ENCODE data around the gene VWA7.

Gene VWA7

GRCh38 chr6:31744422-31744821 is 32.7 kb downstream of the VWA7 start:
- H3K27ac ChIP-seq (ENCODE audit: extremely low read depth, low read depth, low read length), result no peak overlapping the region
- peaks cover 14 to 58% of the 10 kb centered on the region in 2 experiments; a peak in 2 of 3 replicates for H3K36me3 ChIP-seq (ENCODE audit: control insufficient read depth in 2 of 2, insufficient read depth in 1 of 2, low read length in 2 of 2)
- ChIA-PET CTCF (no interaction called here), POLR2A (interaction anchor here (1.3 kb wide), 1 partner anchor 83 kb away, joined by 4 read pairs; the partner anchor contains the start of gene HSPA1B)
- no peaks in the 10 kb centered on the region for H3K9me3 ChIP-seq (ENCODE audit: control insufficient read depth, insufficient read depth, low read depth, low read length)
- H3K4me1 ChIP-seq (ENCODE audit: control insufficient read depth, insufficient read depth, low read length), result 0 out of 2 replicates have a peak, but pooled peaks cover 5% of the 10 kb centered on the region
- no peak overlapping the region for H3K4me3 ChIP-seq (ENCODE audit: low read depth, low read length)
- TF ChIP-seq ZNF660 (tag by site-specific recombination; IDR thresholded peaks at IDR 0.05) (no peak), ZEB2 (tag by site-specific recombination; IDR thresholded peaks at IDR 0.05) (no peak), ZBTB20 (tag by site-specific recombination; IDR thresholded peaks at IDR 0.05) (no peak)

GRCh38 chr6:31742894-31743293 is 34.2 kb downstream of the VWA7 start:
- Histone ChIP-seq H3K4me3 (ENCODE audit: low read depth, low read length) (no peak overlapping the region), H3K4me1 (ENCODE audit: control insufficient read depth, insufficient read depth, low read length) (peaks cover 17% of the 10 kb centered on the region), H3K36me3 (ENCODE audit: control insufficient read depth in 2 of 2, insufficient read depth in 1 of 2, low read length in 2 of 2) (peaks cover 14 to 54% of the 10 kb centered on the region in 2 experiments; a peak in 2 of 3 replicates), H3K27ac (ENCODE audit: extremely low read depth, low read depth, low read length) (no peak overlapping the region), H3K9me3 (ENCODE audit: control insufficient read depth, insufficient read depth, low read depth, low read length) (no peaks in the 10 kb centered on the region)
- CTCF ChIA-PET, result interaction anchor here (0.5 to 1.1 kb wide), 4 partner anchors 29 to 235 kb away, joined by 3 to 4 read pairs (median 3); no protein-coding TSS in a partner anchor
- TF ChIP-seq ZNF658 (tag by site-specific recombination; IDR thresholded peaks at IDR 0.05) (no peak), SP2 (tag by site-specific recombination; IDR thresholded peaks at IDR 0.05) (no peak), ZNF548 (tag by site-specific recombination; IDR thresholded peaks at IDR 0.05) (no peak)
- TF ChIP-seq, protein P1, sequence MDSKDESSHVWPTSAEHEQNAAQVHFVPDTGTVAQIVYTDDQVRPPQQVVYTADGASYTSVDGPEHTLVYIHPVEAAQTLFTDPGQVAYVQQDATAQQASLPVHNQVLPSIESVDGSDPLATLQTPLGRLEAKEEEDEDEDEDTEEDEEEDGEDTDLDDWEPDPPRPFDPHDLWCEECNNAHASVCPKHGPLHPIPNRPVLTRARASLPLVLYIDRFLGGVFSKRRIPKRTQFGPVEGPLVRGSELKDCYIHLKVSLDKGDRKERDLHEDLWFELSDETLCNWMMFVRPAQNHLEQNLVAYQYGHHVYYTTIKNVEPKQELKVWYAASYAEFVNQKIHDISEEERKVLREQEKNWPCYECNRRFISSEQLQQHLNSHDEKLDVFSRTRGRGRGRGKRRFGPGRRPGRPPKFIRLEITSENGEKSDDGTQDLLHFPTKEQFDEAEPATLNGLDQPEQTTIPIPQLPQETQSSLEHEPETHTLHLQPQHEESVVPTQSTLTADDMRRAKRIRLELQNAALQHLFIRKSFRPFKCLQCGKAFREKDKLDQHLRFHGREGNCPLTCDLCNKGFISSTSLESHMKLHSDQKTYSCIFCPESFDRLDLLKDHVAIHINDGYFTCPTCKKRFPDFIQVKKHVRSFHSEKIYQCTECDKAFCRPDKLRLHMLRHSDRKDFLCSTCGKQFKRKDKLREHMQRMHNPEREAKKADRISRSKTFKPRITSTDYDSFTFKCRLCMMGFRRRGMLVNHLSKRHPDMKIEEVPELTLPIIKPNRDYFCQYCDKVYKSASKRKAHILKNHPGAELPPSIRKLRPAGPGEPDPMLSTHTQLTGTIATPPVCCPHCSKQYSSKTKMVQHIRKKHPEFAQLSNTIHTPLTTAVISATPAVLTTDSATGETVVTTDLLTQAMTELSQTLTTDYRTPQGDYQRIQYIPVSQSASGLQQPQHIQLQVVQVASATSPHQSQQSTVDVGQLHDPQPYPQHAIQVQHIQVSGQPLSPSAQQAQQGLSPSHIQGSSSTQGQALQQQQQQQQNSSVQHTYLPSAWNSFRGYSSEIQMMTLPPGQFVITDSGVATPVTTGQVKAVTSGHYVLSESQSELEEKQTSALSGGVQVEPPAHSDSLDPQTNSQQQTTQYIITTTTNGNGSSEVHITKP (tag by site-specific recombination; IDR thresholded peaks at IDR 0.05), result peak; percentile 66
- POLR2A ChIA-PET, result no interaction called here

DNA sequence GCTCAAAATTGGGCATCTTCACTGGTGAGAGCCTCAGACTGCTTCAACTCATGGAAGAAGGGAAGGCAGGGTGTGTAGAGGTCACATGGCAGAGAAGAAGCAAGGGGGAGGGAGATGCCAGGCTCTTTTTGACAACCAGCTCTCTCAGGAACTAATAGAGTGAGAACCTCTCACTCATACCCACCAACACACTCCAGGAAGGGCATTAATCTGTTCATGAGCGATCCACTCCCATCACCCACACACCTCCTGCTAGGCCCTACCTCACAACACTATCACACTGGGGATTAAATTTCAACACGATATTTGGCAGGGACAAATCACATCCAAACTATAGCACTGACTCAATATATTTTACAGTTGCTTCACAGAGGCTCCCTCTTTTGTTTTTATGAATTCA is 35.3 kb downstream of the VWA7 start:
- Histone ChIP-seq H3K4me3 (ENCODE audit: low read depth, low read length) (no peak overlapping the region), H3K4me1 (ENCODE audit: control insufficient read depth, insufficient read depth, low read length) (peaks cover 25% of the 10 kb centered on the region), H3K9me3 (ENCODE audit: control insufficient read depth, insufficient read depth, low read depth, low read length) (no peaks in the 10 kb centered on the region), H3K36me3 (ENCODE audit: control insufficient read depth in 2 of 2, insufficient read depth in 1 of 2, low read length in 2 of 2) (peaks cover 12 to 43% of the 10 kb centered on the region in 2 experiments; a peak in 2 of 3 replicates), H3K27ac (ENCODE audit: extremely low read depth, low read depth, low read length) (no peak overlapping the region)
- CTCF ChIA-PET, result interaction anchor here (0.6 to 4.7 kb wide), 6 partner anchors 28 to 159 kb away, joined by 3 to 39 read pairs (median 4); no protein-coding TSS in a partner anchor
- POLR2A ChIA-PET, result no interaction called here
- TF ChIP-seq ZNF140 (tag by site-specific recombination; IDR thresholded peaks at IDR 0.05) (no peak), ZNF76 (tag by site-specific recombination; IDR thresholded peaks at IDR 0.05; ENCODE audit: borderline replicate concordance, low read depth) (no peak), ZNF561 (tag by site-specific recombination; IDR thresholded peaks at IDR 0.05; ENCODE audit: borderline replicate concordance) (no peak), ZIC2 (tag by site-specific recombination; IDR thresholded peaks at IDR 0.05) (no peak), ZNF776 (tag by site-specific recombination; IDR thresholded peaks at IDR 0.05; ENCODE audit: borderline replicate concordance) (no peak), ZNF221 (tag by site-specific recombination; IDR thresholded peaks at IDR 0.05; ENCODE audit: borderline replicate concordance) (no peak), BCL11A (tag by site-specific recombination; IDR thresholded peaks at IDR 0.05; ENCODE audit: low read depth) (no peak), ZFP69B (tag by site-specific recombination; IDR thresholded peaks at IDR 0.05) (no peak), GLI2 (tag by site-specific recombination; IDR thresholded peaks at IDR 0.05; ENCODE audit: borderline replicate concordance, low read depth) (no peak), ZFHX2 (tag by site-specific recombination; conservative IDR thresholded peaks at IDR 0.05) (peak; percentile 84), ZNF248 (tag by site-specific recombination; IDR thresholded peaks at IDR 0.05) (no peak), ZBTB48 (tag by site-specific recombination; IDR thresholded peaks at IDR 0.05) (no peak), ZNF843 (tag by site-specific recombination; IDR thresholded peaks at IDR 0.05) (no peak), ZFP37 (tag by site-specific recombination; IDR thresholded peaks at IDR 0.05) (no peak), ZNF658 (tag by site-specific recombination; IDR thresholded peaks at IDR 0.05) (no peak), EGR2 (tag by site-specific recombination; IDR thresholded peaks at IDR 0.05; ENCODE audit: low read depth) (peak; percentile 76; the same call in 1 of the 2 replicates)
